Brain pericyte (primary cell): ENCODE measurements around the gene EPS15.
A peak's percentile ranks its signal among the peaks of the same experiment; 100 is the strongest.
"Not testable (repeated sequence)": the region's sequence is repeated elsewhere in the genome, so short reads cannot be mapped to it uniquely, and the experiment has no call there.

ENCODE experiments used
- DNase-seq: peaks from one replicate; pipeline ENCODE4 v3.0.0-alpha.2; 2012; ENCODE audit warnings: low read depth, low spot score

The EPS15 gene

DNA sequence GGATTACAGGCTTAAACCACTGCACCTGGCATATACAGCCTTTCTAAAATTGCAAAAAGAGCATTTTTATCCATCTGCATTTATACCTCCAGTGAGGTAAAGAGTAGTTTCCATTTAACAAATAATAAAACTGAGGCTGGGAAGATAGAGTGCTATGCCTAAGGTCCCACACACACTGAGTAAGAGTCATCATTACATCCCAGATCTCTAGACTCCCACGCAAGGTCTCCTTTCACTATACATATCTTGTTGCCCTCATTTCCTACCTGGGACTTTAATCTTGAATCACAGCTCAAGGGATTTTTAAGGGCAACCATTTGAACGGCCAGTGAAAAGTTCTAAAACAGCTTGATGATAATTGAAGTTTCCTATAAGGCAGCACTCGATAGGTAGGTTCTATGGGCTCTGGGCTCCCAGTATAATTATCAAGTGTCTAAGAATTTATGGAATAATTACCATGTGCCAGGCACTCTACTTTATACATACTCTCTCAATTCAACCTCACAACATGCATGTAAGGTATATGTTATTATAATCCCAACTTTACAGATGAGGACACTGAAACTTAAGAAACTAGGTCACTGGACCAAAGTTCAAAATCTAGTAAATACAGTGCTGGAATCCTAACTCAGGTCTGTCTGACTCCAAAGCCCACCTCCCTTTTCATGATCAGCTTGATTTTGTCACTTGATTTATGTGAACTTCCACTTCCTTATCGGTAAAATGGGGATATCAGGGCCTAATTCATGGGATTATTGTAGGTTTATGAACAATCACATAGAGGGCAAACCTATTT is 23.3 kb upstream of the EPS15 start:
- DNase-seq, result no peak

DNA sequence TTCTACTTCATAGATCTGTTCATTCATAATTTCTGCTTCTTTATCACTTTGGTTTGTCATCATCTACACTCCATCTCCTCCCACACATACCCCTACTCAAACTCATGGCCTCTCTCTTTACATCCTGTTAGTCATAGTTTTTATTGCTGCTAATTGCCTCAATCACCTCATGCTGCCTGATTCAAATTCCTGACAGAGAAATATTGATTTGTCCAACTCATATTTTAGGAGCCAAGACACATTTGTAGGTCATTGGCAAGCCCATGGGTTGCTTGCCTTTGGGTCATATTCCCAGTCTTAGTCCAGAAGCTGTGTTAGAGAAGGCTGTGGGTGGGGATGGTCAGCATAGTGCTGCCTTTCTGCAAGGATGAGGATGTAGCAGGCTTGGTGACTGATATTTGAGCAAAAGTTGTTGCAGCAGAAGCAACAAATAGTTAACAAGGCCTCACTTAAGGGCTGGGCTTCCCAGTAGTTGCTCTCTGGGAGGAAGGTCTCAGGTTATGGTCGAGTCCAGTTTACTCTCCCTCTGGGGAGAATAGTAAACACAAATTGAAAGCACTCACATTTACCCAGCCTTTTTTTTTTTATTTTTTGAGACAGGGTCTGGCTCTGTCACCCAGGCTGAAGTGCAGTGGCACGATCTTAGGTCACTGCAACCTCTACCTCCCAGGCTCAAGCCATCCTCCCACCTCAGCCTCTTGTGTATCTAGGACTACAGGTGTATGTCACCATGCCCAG is 22.4 kb upstream of the EPS15 start:
- no peak for DNase-seq

DNA sequence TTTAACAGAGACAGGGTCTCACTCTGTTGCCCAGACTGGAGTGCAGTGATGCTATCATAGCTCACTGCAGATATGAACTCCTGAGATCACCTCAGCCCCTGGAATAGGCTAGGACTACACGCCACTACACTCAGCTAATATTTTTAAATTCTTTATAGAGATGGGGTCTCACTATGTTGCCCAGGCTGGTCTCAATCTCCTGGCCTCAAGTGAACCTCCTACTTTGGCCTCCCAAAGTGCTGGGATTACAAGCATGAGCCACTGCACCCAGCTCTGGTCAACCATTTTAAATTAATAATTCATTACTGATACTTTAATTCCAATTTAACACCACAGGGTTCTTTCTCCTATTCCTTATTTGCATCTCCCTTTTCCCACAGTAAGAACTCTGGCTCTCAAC is 18.5 kb upstream of the EPS15 start:
- DNase-seq, result no peak

DNA sequence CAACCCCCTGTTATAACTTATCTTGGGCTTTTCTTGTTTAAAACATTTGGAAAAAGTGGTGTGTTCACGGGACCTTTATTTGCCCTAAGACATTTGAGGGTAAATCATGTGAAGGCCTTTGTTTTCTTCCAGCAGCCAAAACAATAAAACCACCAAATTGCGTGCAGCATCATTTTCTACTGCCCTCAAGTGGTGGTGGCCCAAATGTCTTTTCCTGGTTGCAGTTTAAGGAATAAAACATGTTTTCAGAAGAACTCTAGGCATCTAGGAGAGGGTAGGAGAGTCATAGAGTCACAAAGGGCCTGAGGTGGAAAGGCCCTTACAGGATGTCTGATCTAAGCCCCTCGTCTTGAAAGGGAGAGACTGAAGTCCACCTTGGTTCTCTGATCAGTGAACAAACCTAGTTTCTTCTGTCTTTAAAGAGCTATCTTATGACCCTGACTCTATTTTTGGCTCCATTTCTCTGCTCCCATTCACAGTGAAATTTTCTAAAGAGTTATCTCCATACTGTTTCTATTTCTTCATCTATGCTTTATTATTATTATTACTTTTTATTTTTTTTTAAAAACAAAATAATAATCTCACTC is 16.0 kb upstream of the EPS15 start:
- peak; percentile 50 for DNase-seq

DNA sequence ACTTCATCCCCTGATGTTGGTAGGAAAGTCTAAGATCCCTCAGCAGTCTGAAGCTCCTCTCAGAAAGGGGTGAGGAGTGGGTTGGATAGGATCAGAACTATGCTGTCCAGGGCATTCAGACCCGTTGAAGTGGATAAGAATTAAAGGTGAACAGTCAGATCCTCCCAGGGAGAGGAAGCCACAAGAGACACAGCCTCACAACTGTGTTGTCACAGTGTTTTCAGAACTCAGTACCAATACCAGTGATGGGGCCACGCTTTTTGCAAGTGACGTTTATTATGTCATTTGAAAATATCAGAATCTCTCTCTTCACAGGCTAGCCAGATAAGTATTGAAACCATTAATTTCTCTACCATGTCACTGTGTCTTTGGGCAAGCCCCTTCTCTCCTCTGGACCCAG is 15.4 kb upstream of the EPS15 start:
- no peak for DNase-seq

DNA sequence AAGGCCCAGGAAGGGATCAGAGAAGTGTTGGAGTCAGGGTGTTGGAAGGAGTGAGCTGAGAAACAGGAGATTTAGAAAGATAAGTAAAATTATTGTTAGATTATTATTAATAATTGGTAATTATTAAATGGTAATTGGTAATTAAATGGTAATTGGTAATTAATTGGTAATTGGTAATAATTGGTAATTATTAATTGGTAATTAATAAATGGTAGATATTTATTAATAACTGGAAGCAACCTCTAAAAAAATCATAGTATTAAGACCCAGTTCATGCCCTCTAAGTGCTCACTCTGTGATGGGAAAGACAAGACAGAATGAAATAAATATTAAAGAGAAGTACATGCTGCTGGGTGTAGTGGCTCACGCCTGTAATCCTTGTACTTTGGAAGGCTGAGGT is 13.8 kb upstream of the EPS15 start:
- no peak for DNase-seq

DNA sequence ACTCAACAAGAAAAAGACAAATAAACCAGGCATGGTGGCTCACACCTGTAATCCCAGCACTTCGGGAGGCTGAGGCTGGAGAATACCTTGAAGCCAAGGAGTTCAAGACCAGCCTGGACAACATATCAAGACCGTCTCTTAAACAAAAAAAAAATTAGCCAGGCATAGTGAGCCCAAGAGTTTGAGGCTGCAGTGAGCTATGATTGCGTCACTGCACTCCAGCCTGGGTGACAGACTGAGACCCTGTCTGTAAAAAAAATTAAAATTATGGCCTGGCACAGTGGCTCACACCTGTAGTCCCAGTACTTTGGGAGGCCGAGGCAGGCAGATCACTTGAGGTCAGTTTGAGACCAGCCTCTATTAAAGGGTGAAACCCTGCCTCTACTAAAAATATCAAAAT is 11.4 kb upstream of the EPS15 start:
- not testable (repeated sequence) for DNase-seq

DNA sequence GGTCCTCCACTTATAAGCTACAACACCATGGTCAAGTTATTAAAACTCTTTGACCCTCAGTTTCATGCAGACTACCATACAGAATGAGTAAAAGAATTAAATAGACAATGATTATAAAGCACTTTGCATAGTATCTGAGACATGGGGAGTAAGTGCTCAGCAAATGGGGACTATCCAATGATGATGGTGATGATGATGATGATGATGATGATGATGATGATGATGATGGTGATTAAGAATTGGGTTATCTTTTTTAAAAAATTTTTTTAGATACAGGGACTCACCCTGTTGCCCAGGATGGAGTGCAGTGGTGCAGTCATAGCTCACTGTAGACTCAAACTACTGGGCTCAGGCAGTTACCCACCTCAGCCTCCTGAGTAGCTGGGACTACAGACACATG is 8.1 kb upstream of the EPS15 start:
- DNase-seq, result no peak

DNA sequence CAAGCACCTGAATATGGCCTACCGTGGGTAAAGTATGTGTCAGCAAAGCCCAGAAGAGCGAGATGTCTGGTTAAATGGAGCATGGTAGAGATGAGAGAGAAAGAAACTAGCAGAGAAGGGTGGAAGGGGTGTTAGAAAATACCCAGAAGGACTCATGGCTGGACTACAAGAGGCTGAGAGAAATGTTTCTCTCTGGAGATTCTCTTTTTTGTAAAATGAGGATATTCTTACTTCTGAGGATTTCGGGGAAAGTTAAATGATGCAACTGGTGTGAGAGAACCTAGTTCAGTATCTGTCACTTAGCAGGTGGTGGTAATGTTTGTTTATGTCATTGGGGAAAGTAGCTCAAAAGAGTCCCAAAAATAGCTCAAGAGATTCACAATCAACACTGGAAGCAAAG is 7.2 kb upstream of the EPS15 start:
- DNase-seq, result no peak

DNA sequence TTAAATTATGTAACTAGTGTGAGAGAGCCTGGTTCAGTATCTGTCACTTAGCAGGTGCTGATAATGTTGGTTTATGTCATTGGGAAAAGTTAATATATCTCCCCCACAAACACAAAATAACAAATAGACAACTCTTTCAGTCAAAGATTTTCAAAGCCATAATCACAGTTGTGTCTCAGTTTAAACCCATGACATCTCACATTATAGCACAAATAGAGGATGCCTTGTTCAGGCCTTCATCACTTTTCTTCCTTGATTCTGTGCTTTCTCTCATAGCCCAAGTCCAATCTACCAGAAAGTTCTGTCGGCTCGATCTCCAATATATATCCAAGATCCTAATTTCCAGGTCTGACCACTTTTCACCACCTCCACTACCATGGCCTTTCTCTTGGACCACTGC is 6.2 kb upstream of the EPS15 start:
- no peak for DNase-seq

DNA sequence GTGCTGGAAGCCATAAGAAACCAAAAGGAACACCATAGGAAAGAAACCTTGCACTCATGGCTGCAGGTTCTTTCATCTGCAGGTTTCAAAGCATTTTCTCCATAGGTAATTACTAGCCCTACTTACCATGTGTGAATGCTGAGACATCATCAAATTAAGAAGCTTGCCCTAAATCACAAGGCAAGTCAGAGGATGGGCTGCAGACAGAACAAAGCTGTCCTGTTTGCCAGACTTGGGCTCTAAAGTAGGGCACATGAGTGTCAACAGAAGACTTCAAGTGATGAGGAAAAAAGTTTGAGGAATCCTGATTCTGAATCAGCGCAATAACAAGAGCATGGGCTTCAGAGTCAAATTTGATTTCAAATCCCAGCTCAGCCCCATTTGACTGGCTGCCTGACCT is 5.8 kb upstream of the EPS15 start:
- DNase-seq, result no peak

DNA sequence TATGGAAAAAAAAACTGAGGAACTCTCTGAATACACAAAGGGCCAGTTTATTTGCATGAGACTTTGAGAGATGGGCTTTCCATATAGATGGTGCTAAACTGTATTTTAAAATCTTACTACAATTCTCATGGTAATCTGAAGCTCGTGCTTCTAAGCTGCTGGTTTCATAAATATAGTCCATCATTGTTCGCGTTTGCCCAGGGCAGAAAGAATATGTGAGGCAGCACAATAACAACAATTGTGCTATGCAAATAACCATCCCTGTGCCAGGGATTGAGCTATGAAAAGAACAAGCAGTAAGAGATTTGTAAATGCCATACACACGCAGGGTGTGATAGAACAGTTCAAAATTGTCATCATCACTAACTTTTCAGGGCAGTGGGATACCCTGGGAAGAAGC is 4.9 kb upstream of the EPS15 start:
- DNase-seq, result no peak

DNA sequence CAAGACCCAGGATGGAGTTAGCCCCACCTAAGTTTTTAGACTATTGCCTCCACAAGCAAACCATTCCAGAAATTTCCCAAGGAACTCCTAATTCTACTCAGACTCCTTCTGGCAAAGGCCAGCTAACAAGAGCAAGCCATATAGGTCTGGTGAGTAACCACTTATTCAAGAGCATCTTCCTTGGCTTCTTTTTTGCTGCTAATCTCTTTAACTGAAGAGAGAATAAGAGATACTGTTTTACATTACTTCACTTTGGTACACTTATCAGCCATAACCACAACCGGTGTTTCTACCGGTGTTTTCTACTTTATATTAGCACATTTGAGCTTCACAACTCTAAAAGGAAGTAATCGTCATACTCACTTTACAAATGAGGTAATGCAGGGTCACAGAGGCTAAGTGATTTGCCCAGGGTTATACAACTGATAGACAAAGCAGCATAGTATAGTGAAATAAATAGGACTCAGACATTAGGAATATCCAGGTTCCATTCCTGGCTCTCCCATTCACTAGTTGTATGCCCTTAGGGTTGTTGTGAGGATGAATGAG is 1.7 kb upstream of the EPS15 start:
- DNase-seq, result no peak

DNA sequence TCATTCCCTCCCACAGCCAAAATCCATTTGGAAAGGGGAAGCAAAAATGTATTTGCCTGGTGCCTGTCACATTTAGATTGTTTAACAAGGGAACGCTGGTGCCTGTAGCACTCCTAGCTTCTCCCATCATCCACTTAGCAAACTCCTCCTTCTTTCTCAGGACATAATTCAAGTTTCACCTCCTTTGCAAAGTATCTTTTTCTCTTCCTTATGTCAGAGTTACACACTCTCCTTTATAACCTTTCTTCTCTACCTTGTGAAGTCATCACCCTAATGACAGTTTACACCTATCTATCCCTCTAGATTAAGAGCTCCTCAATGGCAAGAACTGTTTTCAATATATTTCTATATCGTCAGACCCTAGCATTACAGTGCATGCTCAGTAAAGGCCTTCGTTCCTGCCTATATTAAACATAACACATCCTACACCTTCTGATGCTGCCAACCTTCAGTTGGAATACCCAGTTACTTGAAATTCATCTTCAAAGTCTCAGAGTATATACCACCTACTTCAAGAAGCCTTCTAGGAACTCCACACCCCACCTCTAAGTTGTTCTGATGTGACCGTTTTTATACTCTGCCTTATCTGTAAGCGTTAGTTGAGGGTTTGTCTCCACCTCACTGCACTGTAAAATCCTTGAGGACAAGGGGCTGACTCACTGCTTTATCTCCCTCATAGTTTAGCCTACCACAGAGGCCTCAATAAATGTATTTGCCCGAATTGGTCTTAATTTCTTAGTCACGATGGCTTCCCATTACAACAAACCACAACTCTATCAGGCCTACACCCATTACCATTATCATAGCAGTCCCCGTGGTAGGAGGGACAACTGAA is 1.0 kb upstream of the EPS15 start:
- no peak for DNase-seq

DNA sequence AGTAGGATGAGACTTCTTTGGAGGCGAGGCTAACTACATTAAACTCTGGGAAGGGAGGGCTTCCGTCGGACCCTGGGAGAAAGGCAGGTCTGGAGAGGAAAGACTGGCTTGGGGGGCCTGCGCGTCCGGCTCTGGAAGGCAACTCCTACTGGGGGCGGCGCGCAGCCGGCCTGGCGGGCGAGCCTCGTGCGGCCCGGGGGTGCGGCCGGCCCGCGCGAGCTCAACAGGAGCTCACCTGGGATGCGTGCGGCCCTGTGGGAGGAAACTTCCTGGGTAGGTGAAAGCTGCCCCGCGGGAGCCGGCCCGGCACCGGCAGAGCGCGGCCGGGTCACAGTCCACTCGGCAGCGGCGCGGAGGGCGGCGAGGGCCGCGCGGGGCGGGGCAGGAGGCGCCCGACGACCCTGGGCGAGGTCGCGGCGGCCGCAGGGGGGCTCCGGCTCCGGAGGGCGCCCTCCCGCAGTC is 449 bp downstream of the EPS15 start:
- no peak for DNase-seq

DNA sequence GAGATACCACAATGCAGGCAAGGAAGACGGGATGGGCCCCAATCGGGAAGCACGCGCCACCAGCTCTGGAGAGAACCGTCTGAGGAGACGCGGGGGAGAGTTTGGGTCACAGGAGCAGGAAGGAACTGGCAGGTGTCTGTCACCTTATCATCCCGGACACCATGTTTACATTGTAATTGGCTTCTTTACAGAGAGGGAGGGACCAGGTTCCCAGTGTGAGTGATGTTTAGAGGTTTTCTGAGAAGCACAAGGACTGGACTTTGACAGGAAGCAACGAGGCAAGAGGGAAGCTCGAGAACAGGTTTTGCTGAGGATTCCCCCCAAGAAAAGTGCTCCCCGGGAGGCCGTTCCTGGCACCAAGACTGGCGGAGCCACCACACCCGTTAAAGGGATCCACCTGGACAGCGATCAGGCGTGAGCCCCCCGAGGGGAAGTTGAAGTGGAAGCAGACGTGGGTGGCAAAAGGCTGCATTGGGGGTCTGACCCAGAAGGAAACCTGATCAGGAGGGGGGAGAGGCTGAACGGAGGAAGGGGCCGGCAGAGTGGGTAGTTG is 957 bp downstream of the EPS15 start:
- no peak for DNase-seq

DNA sequence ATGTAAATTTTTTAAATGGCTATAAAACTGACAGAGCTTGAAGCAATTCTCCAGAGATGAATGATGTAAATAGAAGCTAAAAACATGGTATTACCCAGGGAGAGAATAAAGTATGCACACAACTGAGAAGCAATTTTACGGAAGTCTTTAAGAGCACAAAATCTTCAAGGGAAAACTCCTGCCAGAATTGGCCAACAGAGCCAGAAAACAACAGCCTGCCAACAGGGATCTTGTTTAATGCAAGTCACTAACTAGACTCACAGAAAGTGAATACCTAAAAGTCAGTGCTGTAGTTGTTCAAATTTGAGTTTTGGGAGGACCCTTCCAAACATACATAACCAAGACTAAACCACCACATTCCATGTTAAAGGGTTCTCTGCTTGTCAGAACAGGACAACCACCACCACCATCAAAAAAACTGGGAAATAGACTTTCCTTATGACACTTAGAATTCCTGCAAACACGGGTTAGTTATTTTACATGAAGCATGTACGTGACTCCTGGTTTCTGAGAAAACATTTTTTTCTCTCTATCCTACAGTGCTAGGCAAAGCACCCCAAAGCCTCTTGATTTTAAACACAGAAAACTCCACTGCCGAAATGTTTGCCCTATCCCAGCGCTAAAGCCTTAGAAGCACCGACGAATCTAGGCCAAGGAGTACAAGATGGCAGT is 1.6 kb downstream of the EPS15 start:
- no peak for DNase-seq

DNA sequence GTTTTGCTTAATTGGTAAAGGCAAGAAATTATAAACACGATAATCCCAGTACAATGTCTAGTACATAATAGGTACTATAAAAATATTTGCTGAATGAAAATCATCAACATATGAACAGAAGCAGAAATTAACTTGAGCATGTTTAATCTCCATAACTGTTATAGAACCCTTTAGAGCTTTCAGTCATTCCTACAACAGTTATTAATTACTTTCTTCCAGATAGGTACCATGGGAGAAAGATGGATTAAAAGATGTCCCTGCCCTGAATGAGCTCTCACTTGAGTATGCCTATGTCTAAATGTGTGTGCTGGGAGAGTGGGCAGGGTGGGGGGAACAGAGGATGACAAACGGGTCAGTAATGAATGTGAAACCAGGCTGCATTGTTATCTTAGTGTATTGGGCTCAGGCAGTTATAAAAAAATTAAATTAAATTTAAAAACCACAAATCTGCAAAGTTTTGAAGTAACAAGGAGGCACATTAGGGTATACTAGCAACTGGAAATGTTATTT is 2.4 kb downstream of the EPS15 start:
- DNase-seq, result no peak

DNA sequence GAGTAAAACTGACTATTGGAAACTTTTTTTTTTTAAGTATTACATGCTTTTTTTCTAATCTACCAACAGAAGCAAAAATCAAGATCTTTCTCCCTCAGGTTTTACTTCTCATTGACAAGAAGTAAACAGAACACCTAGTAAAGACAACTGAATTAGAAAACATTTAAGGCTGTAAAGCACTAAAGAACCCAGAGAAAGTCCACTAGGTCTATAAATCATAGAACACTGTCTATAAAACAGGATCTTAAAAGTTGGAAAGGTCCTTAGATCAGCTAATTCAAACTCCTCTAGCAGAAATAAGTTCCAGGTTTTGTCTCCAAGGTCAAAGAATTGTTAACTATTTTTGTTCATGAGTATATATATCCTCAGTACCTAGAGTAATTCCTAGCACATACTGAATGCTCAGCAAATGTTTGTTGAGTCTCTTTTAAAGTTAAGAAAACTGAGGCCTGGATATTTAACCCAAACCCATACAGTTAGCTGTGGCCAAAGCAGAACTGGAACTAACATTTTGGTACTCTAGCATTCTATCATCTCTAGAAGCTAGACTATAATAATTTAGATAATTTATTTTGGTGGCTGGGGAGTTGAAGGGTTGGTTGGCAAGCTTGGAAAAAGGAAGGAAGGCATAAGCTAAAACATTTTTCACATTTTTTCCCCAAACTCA is 3.0 kb downstream of the EPS15 start:
- DNase-seq, result no peak
